Measurements from ENCODE around the gene ZBTB8OS. TPM values are rescaled to one million over a fixed set of nuclear protein-coding genes. Genes with fewer than 3 reads are reported as not detected.
A peak's percentile ranks its signal among the peaks of the same experiment; 100 is the strongest.

The ZBTB8OS gene
- total RNA-seq, 2 experiments from 2014 or later = 23.9 to 24.1 TPM

GRCh38 chr1:32623775-32624174 is 26.6 kb downstream of the ZBTB8OS start:
- Histone ChIP-seq H3K36me3 (ENCODE audit: insufficient read depth, low read length) (peaks cover 31% of the 10 kb centered on the region), H3K27ac (ENCODE audit: low read depth in 1 of 2, low read length in 2 of 2) (no peak overlapping the region)

DNA sequence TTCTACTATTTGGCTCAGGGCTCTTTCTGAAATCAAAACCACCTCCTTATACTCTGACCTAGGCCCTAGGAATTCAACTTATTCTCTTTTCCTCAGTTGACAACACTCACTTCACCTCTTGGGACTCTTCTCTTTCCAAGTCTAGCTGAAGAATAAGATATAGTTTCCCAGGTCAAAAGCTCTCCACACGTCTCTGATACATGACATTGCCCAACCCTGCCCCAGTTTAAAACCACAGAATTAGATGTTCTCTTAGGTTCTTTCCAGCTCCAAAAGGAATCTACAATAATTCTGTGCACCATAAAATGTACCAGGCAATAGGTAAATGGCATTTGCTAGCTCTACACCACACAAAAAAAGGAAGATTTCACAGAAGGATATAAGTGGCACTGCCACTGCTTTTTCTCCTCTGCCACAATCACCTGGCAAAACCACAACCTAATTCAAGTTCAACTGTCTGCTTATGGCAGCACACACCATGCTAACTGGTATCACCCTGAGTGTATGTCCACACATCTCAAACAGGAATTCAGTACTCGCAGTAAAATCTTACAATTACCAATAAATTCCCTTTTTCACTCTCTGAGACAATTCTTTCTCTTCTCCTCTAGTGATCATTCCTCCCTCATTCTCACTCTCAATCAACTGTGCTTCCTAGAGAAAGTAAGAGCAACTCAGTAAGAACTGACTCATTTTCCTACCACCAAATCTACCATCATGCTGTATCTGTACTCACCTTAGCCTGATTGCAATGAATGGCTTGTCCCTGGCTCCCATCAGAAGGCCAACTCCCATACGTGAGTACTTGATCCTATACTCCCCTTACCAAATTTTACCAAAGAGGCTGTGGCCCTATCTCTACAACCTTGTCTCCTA is 27.3 kb downstream of the ZBTB8OS start:
- DNase-seq = peak in 1 of 14 experiments; percentile 19
- ChIA-PET POLR2A (no interaction called here), CTCF (no interaction called here)
- peaks cover 6% of the 10 kb centered on the region for H3K4me1 ChIP-seq (ENCODE audit: insufficient read depth, low read length)
- no peak overlapping the region for H3K27ac ChIP-seq (ENCODE audit: low read depth in 1 of 2, low read length in 2 of 2)
- no peaks in the 10 kb centered on the region for H3K27me3 ChIP-seq (ENCODE audit: control insufficient read depth in 1 of 2, insufficient read depth in 2 of 2, low read length in 2 of 2)
- Mint-ChIP-seq H3K4me3 (no peak overlapping the region), H3K27ac (peak overlapping the region; percentile 20), H3K9me3 (no peaks in the 10 kb centered on the region), H3K27me3 (no peaks in the 10 kb centered on the region), H3K36me3 (ENCODE audit: low read depth) (peaks cover 73% of the 10 kb centered on the region), H3K4me1 (ENCODE audit: low read depth) (peaks cover 24% of the 10 kb centered on the region)
- intact Hi-C loops (cut with DNase I, micrococcal nuclease) = no loop called here
- peaks cover 26% of the 10 kb centered on the region for H3K36me3 ChIP-seq (ENCODE audit: insufficient read depth, low read length)
- H3K4me3 ChIP-seq (ENCODE audit: low read length) = no peak overlapping the region
- no peak for ATAC-seq (ENCODE audit: poor library complexity)
- H3K9me3 ChIP-seq (ENCODE audit: control insufficient read depth in 1 of 2, insufficient read depth in 1 of 2, low read length in 2 of 2) = no peaks in the 10 kb centered on the region
- no peak for TF ChIP-seq CTCF (IDR thresholded peaks at IDR 0.05)

More at GRCh38 chr1:32623775-32624174, 26.6 kb downstream of the ZBTB8OS start:
- Mint-ChIP-seq H3K4me1 (ENCODE audit: low read depth) (peaks cover 24% of the 10 kb centered on the region), H3K4me3 (no peak overlapping the region), H3K9me3 (no peaks in the 10 kb centered on the region), H3K27me3 (no peaks in the 10 kb centered on the region), H3K27ac (peak overlapping the region; percentile 20), H3K36me3 (ENCODE audit: low read depth) (peaks cover 74% of the 10 kb centered on the region)
- ChIA-PET POLR2A (no interaction called here), CTCF (no interaction called here)
- ATAC-seq (ENCODE audit: poor library complexity) (peak; percentile 46), DNase-seq (peak in 1 of 14 experiments; percentile 25)
- H3K9me3 ChIP-seq (ENCODE audit: control insufficient read depth in 1 of 2, insufficient read depth in 1 of 2, low read length in 2 of 2) = no peaks in the 10 kb centered on the region
- no peak for TF ChIP-seq CTCF (IDR thresholded peaks at IDR 0.05)
- no peaks in the 10 kb centered on the region for H3K27me3 ChIP-seq (ENCODE audit: control insufficient read depth in 1 of 2, insufficient read depth in 2 of 2, low read length in 2 of 2)
- H3K4me3 ChIP-seq (ENCODE audit: low read length) = no peak overlapping the region
- intact Hi-C loops (cut with DNase I, micrococcal nuclease) = no loop called here
- H3K4me1 ChIP-seq (ENCODE audit: insufficient read depth, low read length) = peaks cover 6% of the 10 kb centered on the region

DNA sequence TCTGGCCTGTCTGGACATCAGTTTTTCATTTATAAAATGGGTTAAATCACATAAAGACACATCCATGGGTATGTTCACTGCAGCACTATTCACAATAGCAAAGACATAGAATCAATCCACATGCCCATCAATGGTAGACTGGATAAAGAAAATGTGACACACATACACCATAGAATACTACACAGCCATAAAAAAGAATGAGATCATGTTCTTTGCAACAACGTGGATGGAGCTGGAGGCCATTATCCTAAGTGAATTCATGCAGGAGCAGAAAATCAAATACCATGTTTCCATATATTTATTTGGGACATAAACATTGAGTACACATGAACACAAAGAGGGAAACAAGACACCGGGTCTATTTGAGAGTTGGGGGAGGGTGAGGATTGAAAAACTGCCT is 28.1 kb downstream of the ZBTB8OS start:
- intact Hi-C loops (cut with DNase I, micrococcal nuclease) = no loop called here
- ATAC-seq (ENCODE audit: poor library complexity) (no peak), DNase-seq (no peak)
- ChIA-PET CTCF (no interaction called here), POLR2A (no interaction called here)
- Histone ChIP-seq H3K27ac (ENCODE audit: low read depth in 1 of 2, low read length in 2 of 2) (no peak overlapping the region), H3K27me3 (ENCODE audit: control insufficient read depth in 1 of 2, insufficient read depth in 2 of 2, low read length in 2 of 2) (no peaks in the 10 kb centered on the region), H3K36me3 (ENCODE audit: insufficient read depth, low read length) (peaks cover 20% of the 10 kb centered on the region), H3K4me3 (ENCODE audit: low read length) (no peak overlapping the region), H3K9me3 (ENCODE audit: control insufficient read depth in 1 of 2, insufficient read depth in 1 of 2, low read length in 2 of 2) (no peaks in the 10 kb centered on the region), H3K4me1 (ENCODE audit: insufficient read depth, low read length) (no peaks in the 10 kb centered on the region)
- TF ChIP-seq CTCF (IDR thresholded peaks at IDR 0.05) = no peak
- Mint-ChIP-seq H3K36me3 (ENCODE audit: low read depth) (peaks cover 69% of the 10 kb centered on the region), H3K27ac (no peak overlapping the region), H3K9me3 (no peaks in the 10 kb centered on the region), H3K4me3 (no peak overlapping the region), H3K4me1 (ENCODE audit: low read depth) (peaks cover 19% of the 10 kb centered on the region), H3K27me3 (no peaks in the 10 kb centered on the region)

Data from CD4-positive, alpha-beta T cell (primary cell).